Osteoblast (primary cell): ENCODE measurements around the gene PBLD. TPM values are rescaled to one million over a fixed set of nuclear protein-coding genes. Genes with fewer than 3 reads are reported as not detected.

Source experiments
- DNase-seq: peaks from one replicate; pipeline ENCODE4 v3.0.0; 2011; ENCODE audit warnings: low spot score, mixed read lengths; ENCODE audit not compliant: insufficient read length; ENCODE audit errors: missing footprints
- H2AFZ ChIP-seq: 2 replicates; pipeline ENCODE4 v1.6.0; 2011; ENCODE audit warnings: mild to moderate bottlenecking, low read length
- H3K27ac ChIP-seq: 2 replicates; pipeline ENCODE4 v1.5.1; 2011; ENCODE audit warnings: mild to moderate bottlenecking, low read depth, low read length, moderate library complexity
- H3K27me3 ChIP-seq: 2 replicates; pipeline ENCODE4 v1.6.0; 2012; ENCODE audit warnings: mild to moderate bottlenecking, control low read depth, inconsistent platforms, low read length, moderate library complexity; ENCODE audit not compliant: insufficient read depth
- H3K36me3 ChIP-seq: 2 replicates; pipeline ENCODE4 v1.5.1; 2011; ENCODE audit warnings: mild to moderate bottlenecking, low read length, control low read depth, moderate library complexity; ENCODE audit not compliant: insufficient read depth
- H3K4me1 ChIP-seq: 2 replicates; pipeline ENCODE4 v1.5.1; 2011; ENCODE audit warnings: mild to moderate bottlenecking, low read length, control low read depth, moderate library complexity; ENCODE audit not compliant: insufficient read depth
- H3K4me2 ChIP-seq: 2 replicates; pipeline ENCODE4 v1.6.0; 2011; ENCODE audit warnings: mild to moderate bottlenecking, low read length; ENCODE audit not compliant: insufficient read depth
- H3K4me3 ChIP-seq: fragments of 200-600 bp; sonication (generic); 3 replicates; pipeline ENCODE4 v1.5.1; 2012; ENCODE audit warnings: mild to moderate bottlenecking, low read length, inconsistent platforms; ENCODE audit not compliant: insufficient read depth
- H3K79me2 ChIP-seq: 2 replicates; pipeline ENCODE4 v1.6.0; 2012; ENCODE audit warnings: mild to moderate bottlenecking, low read length, control low read depth, inconsistent platforms; ENCODE audit not compliant: insufficient read depth
- H3K9me3 ChIP-seq: 2 replicates; pipeline ENCODE4 v1.5.1; 2011; ENCODE audit warnings: low read depth, low read length, control low read depth
- H4K20me1 ChIP-seq: 2 replicates; pipeline ENCODE4 v1.6.0; 2012; ENCODE audit warnings: mild to moderate bottlenecking, low read length, control low read depth; ENCODE audit not compliant: insufficient read depth
- total RNA-seq: library from RNA; depleted of rRNA; stranded (reverse); fragments of >200 nt; gene quantifications from 2 replicates; pipeline ENCODE4 v1.2.3, GENCODE V29; 2012
- TF ChIP-seq, protein P1 (sequence below): IDR thresholded peaks from 2 replicates; pipeline ENCODE4 v1.5.1; 2011; ENCODE audit warnings: mild to moderate bottlenecking, low read depth, low read length, moderate library complexity; ENCODE audit errors: extremely low read depth

PBLD gene
- total RNA-seq, 1 donor: 13.4 TPM

DNA sequence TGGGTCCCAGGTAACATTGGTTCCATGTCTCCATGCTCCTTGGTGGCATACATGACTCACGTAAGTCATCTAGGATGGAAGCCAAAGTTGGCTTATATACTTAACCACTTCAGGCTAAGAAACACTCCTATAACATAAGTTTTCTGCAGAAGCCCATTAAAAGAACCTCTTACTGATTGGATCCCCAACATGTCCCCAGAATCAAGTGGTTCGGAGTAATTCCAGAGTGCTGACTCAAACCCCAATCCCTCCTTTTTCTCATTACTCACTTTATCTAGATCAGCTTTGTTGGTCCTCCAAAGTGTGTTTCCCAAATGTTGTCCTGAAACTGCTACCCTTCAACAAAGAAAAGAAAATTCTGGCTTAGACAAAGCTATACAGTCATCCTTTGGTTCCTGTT lies 90.7 kb downstream of the PBLD start:
- no peak for DNase-seq

DNA sequence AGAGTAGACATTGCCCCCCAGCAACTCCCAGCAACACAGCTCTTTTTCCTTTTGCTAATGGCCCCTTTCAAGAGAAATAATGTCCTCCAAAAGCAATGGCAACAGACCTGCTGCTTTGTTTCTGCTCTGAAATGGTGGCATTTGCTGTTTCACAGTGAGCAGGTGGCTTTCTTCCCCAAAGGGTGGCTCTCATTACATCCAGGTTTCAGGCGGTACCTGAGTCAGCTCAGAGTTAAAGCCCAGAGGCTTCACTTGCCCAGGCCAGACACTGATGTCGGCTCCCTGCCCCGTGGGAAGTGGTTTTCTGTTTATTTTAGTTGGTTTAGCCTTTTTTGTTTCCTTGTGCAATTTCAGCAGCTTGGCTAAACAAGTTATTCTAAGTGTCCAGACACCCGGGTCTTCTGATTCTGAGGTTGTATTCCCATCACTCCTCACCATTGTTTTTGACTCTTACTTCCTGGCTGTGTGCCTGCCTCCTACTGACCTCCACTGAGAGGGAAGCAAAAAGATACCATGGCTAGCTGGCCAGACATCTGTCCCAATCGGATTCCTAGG lies 93.1 kb downstream of the PBLD start:
- Histone ChIP-seq H4K20me1 (no peaks in the 10 kb centered on the region), H3K4me3 (no peak overlapping the region), H2AFZ (peak overlapping the region; percentile 47), H3K27me3 (no peaks in the 10 kb centered on the region), H3K4me1 (no peaks in the 10 kb centered on the region), H3K9me3 (no peaks in the 10 kb centered on the region), H3K4me2 (no peak overlapping the region), H3K27ac (no peak overlapping the region), H3K36me3 (no peaks in the 10 kb centered on the region), H3K79me2 (no peaks in the 10 kb centered on the region)
- TF ChIP-seq, protein P1, sequence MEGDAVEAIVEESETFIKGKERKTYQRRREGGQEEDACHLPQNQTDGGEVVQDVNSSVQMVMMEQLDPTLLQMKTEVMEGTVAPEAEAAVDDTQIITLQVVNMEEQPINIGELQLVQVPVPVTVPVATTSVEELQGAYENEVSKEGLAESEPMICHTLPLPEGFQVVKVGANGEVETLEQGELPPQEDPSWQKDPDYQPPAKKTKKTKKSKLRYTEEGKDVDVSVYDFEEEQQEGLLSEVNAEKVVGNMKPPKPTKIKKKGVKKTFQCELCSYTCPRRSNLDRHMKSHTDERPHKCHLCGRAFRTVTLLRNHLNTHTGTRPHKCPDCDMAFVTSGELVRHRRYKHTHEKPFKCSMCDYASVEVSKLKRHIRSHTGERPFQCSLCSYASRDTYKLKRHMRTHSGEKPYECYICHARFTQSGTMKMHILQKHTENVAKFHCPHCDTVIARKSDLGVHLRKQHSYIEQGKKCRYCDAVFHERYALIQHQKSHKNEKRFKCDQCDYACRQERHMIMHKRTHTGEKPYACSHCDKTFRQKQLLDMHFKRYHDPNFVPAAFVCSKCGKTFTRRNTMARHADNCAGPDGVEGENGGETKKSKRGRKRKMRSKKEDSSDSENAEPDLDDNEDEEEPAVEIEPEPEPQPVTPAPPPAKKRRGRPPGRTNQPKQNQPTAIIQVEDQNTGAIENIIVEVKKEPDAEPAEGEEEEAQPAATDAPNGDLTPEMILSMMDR: no peak
- DNase-seq: no peak

More for the DNA sequence above, 90.7 kb downstream of the PBLD start:
- Histone ChIP-seq H3K4me3 (no peak overlapping the region), H3K4me2 (no peak overlapping the region), H3K4me1 (no peaks in the 10 kb centered on the region), H2AFZ (no peak overlapping the region), H3K27ac (no peak overlapping the region), H4K20me1 (no peaks in the 10 kb centered on the region), H3K27me3 (no peaks in the 10 kb centered on the region), H3K9me3 (no peaks in the 10 kb centered on the region), H3K79me2 (no peaks in the 10 kb centered on the region), H3K36me3 (no peaks in the 10 kb centered on the region)
- TF ChIP-seq, protein P1: no peak

DNA sequence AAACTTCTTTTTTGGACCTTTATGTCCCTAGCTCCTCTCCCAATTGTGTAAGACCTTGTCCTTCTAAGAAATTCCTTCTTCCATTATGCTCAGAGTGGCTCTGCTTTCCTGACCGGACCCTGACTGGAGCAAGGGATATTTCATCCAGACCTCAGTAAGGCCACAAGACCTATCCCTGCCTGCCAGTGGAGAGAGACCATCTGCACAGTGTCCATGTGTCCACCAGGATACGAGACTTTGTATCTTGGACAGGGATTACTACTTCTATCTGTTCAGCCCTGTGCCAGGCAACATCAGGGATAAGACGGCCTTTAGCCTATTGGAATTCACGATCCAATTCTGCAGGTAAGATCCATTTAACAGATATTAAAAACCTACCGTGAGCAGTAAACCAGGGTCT lies 93.7 kb downstream of the PBLD start:
- Histone ChIP-seq H3K27ac (no peak overlapping the region), H3K4me2 (no peak overlapping the region), H3K36me3 (no peaks in the 10 kb centered on the region), H4K20me1 (no peaks in the 10 kb centered on the region), H3K27me3 (no peaks in the 10 kb centered on the region), H3K79me2 (no peaks in the 10 kb centered on the region), H3K9me3 (no peaks in the 10 kb centered on the region), H2AFZ (no peak overlapping the region), H3K4me3 (no peak overlapping the region), H3K4me1 (no peaks in the 10 kb centered on the region)
- TF ChIP-seq, protein P1: no peak
- no peak for DNase-seq

DNA sequence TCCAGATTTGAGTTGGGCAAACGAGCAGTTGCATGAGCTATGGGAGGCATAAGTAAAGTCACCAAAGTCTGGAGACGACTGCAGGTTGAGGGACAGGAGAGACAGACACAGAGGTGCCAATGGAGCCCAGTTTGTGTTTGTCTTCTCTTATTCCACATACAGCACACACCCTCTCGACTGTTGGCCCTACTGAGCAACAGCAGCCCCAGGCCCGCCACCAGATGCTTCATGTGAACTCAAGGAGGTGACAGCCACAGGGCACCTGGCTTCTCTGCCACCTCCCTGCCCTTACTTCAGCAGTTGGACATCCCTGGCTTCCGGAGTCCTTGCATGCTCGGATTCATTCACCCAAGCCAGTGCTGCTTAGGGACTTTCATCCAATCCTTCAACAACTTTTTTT lies 94.4 kb downstream of the PBLD start:
- no peak for DNase-seq
- Histone ChIP-seq H3K27ac (no peak overlapping the region), H3K9me3 (no peaks in the 10 kb centered on the region), H2AFZ (no peak overlapping the region), H4K20me1 (no peaks in the 10 kb centered on the region), H3K4me2 (no peak overlapping the region), H3K79me2 (no peaks in the 10 kb centered on the region), H3K4me1 (no peaks in the 10 kb centered on the region), H3K4me3 (no peak overlapping the region), H3K27me3 (peaks cover 5% of the 10 kb centered on the region), H3K36me3 (no peaks in the 10 kb centered on the region)
- TF ChIP-seq, protein P1: no peak
